IMR-90 (cell line): ENCODE data around the gene TTC39B. TPM values are rescaled to one million over a fixed set of nuclear protein-coding genes. Genes with fewer than 3 reads are reported as not detected.

Experiments
- ATAC-seq: fragments of 200-7000 bp; cut with Tn5 transposase; 2 replicates; pipeline ENCODE4 v1.9.1; 2020; ENCODE audit warnings: low read depth, mild to moderate bottlenecking, moderate library complexity
- BruUV-seq: library from RNA; stranded (reverse); fragments of 400-500 nt; replicated peaks from 2 replicates; lab custom pipeline; 2021; lab: Mats Ljungman, UMichigan
- CTCF ChIA-PET: fragments of 300-600 bp; formaldehyde crosslinking; extraction: SDS; loops from one replicate; lab custom pipeline; 2021; ENCODE audit warnings: antibody characterized with exemption; lab: Yijun Ruan, JAX
- POLR2A ChIA-PET: fragments of 300-600 bp; sonication (Branson Sonifier 250); formaldehyde crosslinking; loops from one replicate; lab custom pipeline; 2022; ENCODE audit warnings: antibody characterized with exemption; ENCODE audit not compliant: unreplicated experiment; lab: Charles Lee
- DNase-seq: peaks from one replicate; pipeline ENCODE4 v3.0.0; 2013
- H2AFZ ChIP-seq: replicated peaks from 2 replicates; pipeline ENCODE3; 2013; ENCODE audit warnings: low read length, mild to moderate bottlenecking; ENCODE audit not compliant: poor library complexity
- H2AK5ac ChIP-seq: 2 replicates; pipeline ENCODE4 v1.6.1; 2013; ENCODE audit warnings: low read depth, low read length, inconsistent platforms
- H2AK9ac ChIP-seq: replicated peaks from 2 replicates; pipeline ENCODE3; 2013; ENCODE audit warnings: mild to moderate bottlenecking, low read depth, low read length, moderate library complexity; ENCODE audit not compliant: poor library complexity
- H2BK120ac ChIP-seq: 2 replicates; pipeline ENCODE4 v1.6.1; 2013; ENCODE audit warnings: low read depth, low read length, inconsistent platforms
- H2BK15ac ChIP-seq: 3 replicates; pipeline ENCODE4 v1.6.1; 2013; ENCODE audit warnings: low read depth, low read length, inconsistent platforms
- H2BK20ac ChIP-seq: 2 replicates; pipeline ENCODE4 v1.6.1; 2013; ENCODE audit warnings: low read depth, mild to moderate bottlenecking, inconsistent platforms, low read length, moderate library complexity
- H2BK5ac ChIP-seq: 2 replicates; pipeline ENCODE4 v1.6.1; 2013; ENCODE audit warnings: mild to moderate bottlenecking, low read depth, low read length, inconsistent platforms; ENCODE audit not compliant: poor library complexity, severe bottlenecking
- H3K14ac ChIP-seq: replicated peaks from 2 replicates; pipeline ENCODE4 v1.6.1; 2013; ENCODE audit warnings: low read depth, low read length, inconsistent platforms
- H3K18ac ChIP-seq: 2 replicates; pipeline ENCODE4 v1.6.1; 2013; ENCODE audit warnings: low read depth, low read length, control low read depth
- H3K23ac ChIP-seq: 2 replicates; pipeline ENCODE4 v1.6.1; 2013; ENCODE audit warnings: low read depth, low read length, inconsistent platforms
- H3K27ac ChIP-seq: 2 replicates; pipeline ENCODE4 v1.5.1; 2013; ENCODE audit warnings: mild to moderate bottlenecking, control low read depth, low read length; ENCODE audit not compliant: insufficient read depth
- H3K27me3 ChIP-seq: 2 replicates; pipeline ENCODE4 v1.6.1; 2013; ENCODE audit warnings: low read length; ENCODE audit not compliant: control insufficient read depth, insufficient read depth
- H3K36me3 ChIP-seq: 2 replicates; pipeline ENCODE4 v1.6.1; 2013; ENCODE audit warnings: low read length, mixed read lengths; ENCODE audit not compliant: control insufficient read depth, insufficient read depth
- H3K4ac ChIP-seq: 2 replicates; pipeline ENCODE4 v1.6.1; 2013; ENCODE audit warnings: low read depth, low read length, inconsistent platforms
- H3K4me1 ChIP-seq: 2 replicates; pipeline ENCODE4 v1.6.1; 2013; ENCODE audit warnings: low read length, mixed read lengths; ENCODE audit not compliant: control insufficient read depth, insufficient read depth
- H3K4me2 ChIP-seq: 2 replicates; pipeline ENCODE4 v1.6.1; 2013; ENCODE audit warnings: low read depth, mild to moderate bottlenecking, control low read depth, low read length, moderate library complexity
- H3K4me3 ChIP-seq: 2 replicates; pipeline ENCODE4 v1.5.1; 2013; ENCODE audit warnings: low read depth, mild to moderate bottlenecking, control low read depth, low read length, moderate library complexity; ENCODE audit not compliant: insufficient read depth
- H3K56ac ChIP-seq: 2 replicates; pipeline ENCODE4 v1.6.1; 2013; ENCODE audit warnings: low read length, inconsistent platforms; ENCODE audit not compliant: insufficient read depth; ENCODE audit errors: extremely low read depth
- H3K79me1 ChIP-seq, 2 experiments: 2 replicates each; pipeline ENCODE4 v1.6.1; 2013; ENCODE audit warnings: low read length in 2 of 2, inconsistent platforms in 1 of 2, low read depth in 1 of 2
- H3K9ac ChIP-seq: 2 replicates; pipeline ENCODE4 v1.6.1; 2013; ENCODE audit warnings: low read depth, low read length, control low read depth
- H3K9me1 ChIP-seq: 2 replicates; pipeline ENCODE4 v1.6.1; 2013; ENCODE audit warnings: low read length, inconsistent platforms; ENCODE audit not compliant: insufficient read depth
- H3K9me3 ChIP-seq: 2 replicates; pipeline ENCODE4 v1.6.1; 2013; ENCODE audit warnings: low read length; ENCODE audit not compliant: control insufficient read depth, insufficient read depth
- H4K20me1 ChIP-seq: 2 replicates; pipeline ENCODE4 v1.6.1; 2013; ENCODE audit warnings: low read length, inconsistent platforms; ENCODE audit not compliant: insufficient read depth
- H4K5ac ChIP-seq: 2 replicates; pipeline ENCODE4 v1.6.1; 2013; ENCODE audit warnings: mild to moderate bottlenecking, low read depth, low read length, control low read depth
- H4K8ac ChIP-seq, 2 experiments: 2 replicates each; pipeline ENCODE4 v1.6.1; 2013; ENCODE audit warnings: low read depth in 2 of 2, low read length in 2 of 2, control low read depth in 1 of 2, inconsistent platforms in 1 of 2
- H4K91ac ChIP-seq: 2 replicates; pipeline ENCODE4 v1.6.1; 2013; ENCODE audit warnings: low read depth, low read length, inconsistent platforms; ENCODE audit not compliant: insufficient read depth
- FOS ChIP-seq: fragments of 150-350 bp; IDR thresholded peaks from 2 replicates; pipeline ENCODE4 v1.6.1; 2016; ENCODE audit warnings: low read depth, low read length
- MAZ ChIP-seq: IDR thresholded peaks from 2 replicates; pipeline ENCODE4 v1.6.1; 2012; ENCODE audit warnings: low read depth, mild to moderate bottlenecking, low read length, improper control_type of control experiment, moderate library complexity, borderline replicate concordance
- WGBS, 2 experiments: methylation state at CpG; one replicate each; pipeline versions ENCODE4 v1.1.5 to v1.1.7; 2013; ENCODE audit warnings: missing lambda C conversion rate in 2 of 2; ENCODE audit not compliant: insufficient read length in 1 of 2; ENCODE audit errors: extremely low coverage in 2 of 2; 5-methylcytosine and 5-hydroxymethylcytosine counted together
- dilution Hi-C: fragments of 300-500 bp; cut with HindIII; formaldehyde crosslinking; loops from one replicate; pipeline ENCODE4 v1.14.3; 2018; ENCODE audit warnings: low sequenced_read_pairs; ENCODE audit not compliant: unreplicated experiment
- in situ Hi-C: fragments of 300-500 bp; cut with MboI; formaldehyde crosslinking; loops from 3 replicates; pipeline ENCODE4 v1.14.3; 2019; ENCODE audit warnings: low sequenced_read_pairs, inconsistent platforms, mixed read lengths
- intact Hi-C: fragments of 100-400 bp; cut with micrococcal nuclease; formaldehyde crosslinking; loops from 2 replicates; pipeline ENCODE4 v1.10.0; 2022
- polyA plus RNA-seq, 3 experiments: library from polyadenylated mRNA; depleted of rRNA; stranded (reverse); fragments of >200 nt; gene quantifications; 2 replicates each; pipeline ENCODE4 v1.2.3, GENCODE V29; 2012; ENCODE audit warnings: low replicate concordance in 1 of 3
- total RNA-seq: library from RNA; depleted of rRNA; stranded (reverse); fragments of >200 nt; gene quantifications from 2 replicates; pipeline ENCODE4 v1.2.3, GENCODE V29; 2012

The TTC39B gene
- total and polyA plus RNA-seq, 2 of the 4 experiments (the other 2 are of a cell fraction) = 2.5 to 12.2 TPM

GRCh38 chr9:15295761-15296405, 11.1 kb downstream of the TTC39B start:
- no peaks in the 10 kb centered on the region for H3K27me3 ChIP-seq
- TF ChIP-seq MAZ (no peak), FOS (peak; percentile 54; the same call in 1 of the 2 replicates)
- peak overlapping the region; percentile 81 for H4K91ac ChIP-seq
- H3K36me3 ChIP-seq = peaks cover 5% of the 10 kb centered on the region; the same call in 1 of the 2 replicates
- H3K9me1 ChIP-seq = peaks cover 14% of the 10 kb centered on the region
- ATAC-seq (peak; percentile 68), DNase-seq (peak; percentile 78)
- peak overlapping the region; percentile 53 for H3K14ac ChIP-seq
- peaks cover 20% of the 10 kb centered on the region for H3K4me1 ChIP-seq
- POLR2A ChIA-PET = no interaction called here
- no peak overlapping the region; the same call in 1 of the 2 replicates for H2AK5ac ChIP-seq
- no peaks in the 10 kb centered on the region for H3K9me3 ChIP-seq
- H2AFZ ChIP-seq = peak overlapping the region; percentile 89
- CTCF ChIA-PET = interaction anchor here (1.3 kb wide), 1 partner anchor 11 kb away, joined by 3 read pairs; no protein-coding TSS in a partner anchor
- H3K79me1 ChIP-seq = peaks cover 47 to 86% of the 10 kb centered on the region in 2 experiments
- H3K27ac ChIP-seq = peak overlapping the region; percentile 96
- intact Hi-C loops (no loop called here), in situ Hi-C loops (no loop called here), dilution Hi-C loops (no loop called here)
- no CpG with 5 or more reads among the region's 4 CpGs for WGBS, 2 experiments
- peak overlapping the region; percentile 61 for H3K18ac ChIP-seq
- peak overlapping the region; percentile 77; the same call in 1 of the 2 replicates for H3K23ac ChIP-seq
- peak overlapping the region; percentile 61; the same call in 1 of the 3 replicates for H2BK15ac ChIP-seq
- peak overlapping the region; percentile 92 for H2BK5ac ChIP-seq
- H4K8ac ChIP-seq = peak overlapping the region; percentile 18 to 91
- peak overlapping the region; percentile 77 for H2BK20ac ChIP-seq
- peak overlapping the region; percentile 89 for H2BK120ac ChIP-seq
- peak overlapping the region; percentile 87 for H3K4ac ChIP-seq
- no peaks in the 10 kb centered on the region for H4K20me1 ChIP-seq
- peak overlapping the region; percentile 84 for H3K4me2 ChIP-seq
- H3K56ac ChIP-seq = peak overlapping the region; percentile 86
- H2AK9ac ChIP-seq = peak overlapping the region; percentile 45
- peak overlapping the region; percentile 24 for H4K5ac ChIP-seq
- H3K9ac ChIP-seq = peak overlapping the region; percentile 67
- BruUV-seq = no TSS peak
- H3K4me3 ChIP-seq = peak overlapping the region; percentile 54
